ENCODE results near the gene SPCS2.

The SPCS2 gene

DNA sequence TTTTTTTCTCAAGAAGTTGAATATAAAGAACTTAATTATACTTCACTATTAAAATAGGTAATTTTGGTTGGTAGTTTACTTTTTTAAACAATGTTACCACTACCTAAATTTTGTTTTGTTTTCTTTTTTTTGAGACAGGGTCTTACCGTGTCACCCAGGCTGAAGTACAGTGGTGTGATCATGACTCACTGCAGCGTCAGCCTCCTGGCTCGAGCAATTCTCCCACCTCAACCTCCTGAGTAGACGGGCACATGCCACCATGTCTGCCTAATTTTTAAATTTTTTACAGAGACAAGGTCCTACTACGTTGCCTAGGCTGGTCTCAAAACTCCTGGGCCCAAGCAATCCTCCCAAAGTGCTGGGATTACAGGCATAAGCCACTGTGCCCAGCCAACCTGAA is 17.6 kb downstream of the SPCS2 start:
- TF ChIP-seq, protein P1, sequence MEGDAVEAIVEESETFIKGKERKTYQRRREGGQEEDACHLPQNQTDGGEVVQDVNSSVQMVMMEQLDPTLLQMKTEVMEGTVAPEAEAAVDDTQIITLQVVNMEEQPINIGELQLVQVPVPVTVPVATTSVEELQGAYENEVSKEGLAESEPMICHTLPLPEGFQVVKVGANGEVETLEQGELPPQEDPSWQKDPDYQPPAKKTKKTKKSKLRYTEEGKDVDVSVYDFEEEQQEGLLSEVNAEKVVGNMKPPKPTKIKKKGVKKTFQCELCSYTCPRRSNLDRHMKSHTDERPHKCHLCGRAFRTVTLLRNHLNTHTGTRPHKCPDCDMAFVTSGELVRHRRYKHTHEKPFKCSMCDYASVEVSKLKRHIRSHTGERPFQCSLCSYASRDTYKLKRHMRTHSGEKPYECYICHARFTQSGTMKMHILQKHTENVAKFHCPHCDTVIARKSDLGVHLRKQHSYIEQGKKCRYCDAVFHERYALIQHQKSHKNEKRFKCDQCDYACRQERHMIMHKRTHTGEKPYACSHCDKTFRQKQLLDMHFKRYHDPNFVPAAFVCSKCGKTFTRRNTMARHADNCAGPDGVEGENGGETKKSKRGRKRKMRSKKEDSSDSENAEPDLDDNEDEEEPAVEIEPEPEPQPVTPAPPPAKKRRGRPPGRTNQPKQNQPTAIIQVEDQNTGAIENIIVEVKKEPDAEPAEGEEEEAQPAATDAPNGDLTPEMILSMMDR (IDR thresholded peaks at IDR 0.05) = no peak
- no peak for TF ChIP-seq ZFX (IDR thresholded peaks at IDR 0.05; ENCODE audit: borderline replicate concordance)
- no peak overlapping the region for H3K27ac ChIP-seq

DNA sequence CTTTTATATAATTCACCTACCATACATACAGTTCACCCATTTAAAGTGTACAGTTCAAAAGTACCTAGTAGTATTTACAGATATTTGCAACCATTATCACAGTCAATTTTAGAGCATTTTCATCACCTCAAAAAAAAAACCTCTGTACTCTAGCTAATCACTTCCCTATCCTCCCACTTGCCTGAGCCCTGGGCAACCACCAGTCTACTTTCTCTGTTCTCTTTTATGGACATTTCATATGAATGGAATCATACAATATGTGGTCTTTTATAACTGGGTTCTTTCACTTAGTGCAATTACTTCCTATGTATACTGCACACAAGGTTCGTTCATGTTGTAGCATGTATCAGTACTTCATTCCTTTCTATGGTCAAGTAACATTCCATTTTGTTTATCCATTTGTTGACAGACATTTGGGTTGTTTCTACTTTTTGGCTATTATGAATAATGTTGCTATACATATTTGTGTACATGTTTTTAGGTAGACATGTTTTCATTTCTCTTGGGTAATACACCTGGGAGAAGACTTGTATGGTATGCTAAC is 21.9 kb downstream of the SPCS2 start:
- H3K27ac ChIP-seq = no peak overlapping the region
- TF ChIP-seq, protein P1 (IDR thresholded peaks at IDR 0.05) = no peak
- TF ChIP-seq ZFX (IDR thresholded peaks at IDR 0.05; ENCODE audit: borderline replicate concordance) = no peak

DNA sequence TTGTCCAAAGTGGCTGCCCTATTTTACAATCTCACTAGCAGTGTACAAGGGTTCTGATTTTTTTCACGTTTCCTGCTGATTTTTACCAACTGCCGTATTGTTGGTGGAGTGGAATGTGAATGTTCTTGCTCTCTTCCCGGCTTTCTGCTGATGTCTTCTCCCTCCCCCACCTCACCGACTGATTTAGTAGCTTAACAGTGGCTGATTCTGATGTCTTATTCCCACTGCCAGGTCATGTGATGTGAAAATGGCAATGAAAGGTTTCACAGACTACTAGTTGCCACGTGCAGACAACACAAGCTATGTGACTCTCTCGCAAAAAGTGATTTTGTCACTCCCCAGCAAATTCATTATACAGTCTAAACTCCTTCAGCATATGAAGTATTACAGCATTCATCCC is 22.4 kb downstream of the SPCS2 start:
- H3K27ac ChIP-seq = no peak overlapping the region
- no peak for TF ChIP-seq ZFX (IDR thresholded peaks at IDR 0.05; ENCODE audit: borderline replicate concordance)
- TF ChIP-seq, protein P1 (IDR thresholded peaks at IDR 0.05) = no peak

DNA sequence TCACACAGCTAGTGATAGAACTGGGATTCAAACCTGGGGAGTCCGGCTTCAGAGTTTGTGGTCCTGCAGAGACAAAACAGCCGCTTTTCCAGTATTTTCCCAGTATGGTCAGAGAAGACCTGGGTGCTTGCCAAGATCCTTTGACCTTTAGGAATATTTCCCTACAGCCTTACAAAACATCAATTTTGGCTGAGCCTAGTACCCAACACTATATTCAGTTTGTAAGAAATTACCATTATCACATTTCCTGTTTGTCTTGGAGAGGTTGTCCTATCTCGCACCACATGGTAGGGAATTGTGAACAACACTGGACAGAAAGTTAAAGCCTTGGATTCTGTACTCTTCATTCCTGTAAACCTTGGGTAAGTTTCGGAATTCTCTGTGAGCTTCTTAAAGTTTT is 29.0 kb downstream of the SPCS2 start:
- H3K27ac ChIP-seq = no peak overlapping the region
- no peak for TF ChIP-seq ZFX (IDR thresholded peaks at IDR 0.05; ENCODE audit: borderline replicate concordance)

DNA sequence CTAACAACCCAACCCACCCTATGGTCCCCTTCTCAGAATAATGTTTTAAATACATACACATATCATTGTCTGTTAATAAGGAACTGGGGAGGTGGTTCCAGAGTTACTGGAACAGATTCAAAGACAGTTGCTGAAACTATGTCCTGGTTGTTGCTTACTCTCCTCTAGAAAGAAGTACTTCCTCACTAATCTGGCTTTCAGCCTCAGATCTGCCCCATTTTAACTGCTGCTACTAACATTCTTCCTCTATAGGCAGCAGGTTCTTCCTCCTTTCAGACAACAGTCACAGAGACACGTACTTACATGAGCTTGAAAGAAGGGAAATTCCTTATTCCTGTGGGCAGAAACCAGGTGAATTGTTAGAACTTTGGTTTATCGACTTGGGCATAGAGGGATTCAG is 31.6 kb downstream of the SPCS2 start:
- TF ChIP-seq, protein P1 (IDR thresholded peaks at IDR 0.05) = no peak
- TF ChIP-seq ZFX (IDR thresholded peaks at IDR 0.05; ENCODE audit: borderline replicate concordance) = no peak
- no peak overlapping the region for H3K27ac ChIP-seq

DNA sequence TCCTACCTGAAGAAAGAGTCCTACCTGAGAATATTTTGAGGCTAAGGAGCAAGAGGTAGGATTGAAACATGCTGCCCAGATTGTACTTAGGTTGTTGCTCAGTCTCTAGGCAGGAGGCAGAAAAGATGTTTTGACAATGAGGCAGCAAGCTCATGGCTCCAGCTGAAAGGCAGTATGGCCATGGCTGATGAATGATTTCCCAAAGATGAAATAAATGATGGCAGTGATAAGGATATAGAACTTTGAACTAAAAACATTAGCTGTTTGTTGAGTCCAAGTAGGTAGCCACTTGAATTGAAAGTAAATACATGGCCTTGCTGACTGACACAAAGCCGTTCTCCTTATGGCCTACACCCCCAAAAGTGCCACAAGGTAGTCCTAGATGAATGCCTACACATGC is 32.8 kb downstream of the SPCS2 start:
- peak overlapping the region; percentile 73; the same call in 1 of the 2 replicates for H3K27ac ChIP-seq
- TF ChIP-seq ZFX (IDR thresholded peaks at IDR 0.05; ENCODE audit: borderline replicate concordance) = no peak
- TF ChIP-seq, protein P1 (IDR thresholded peaks at IDR 0.05) = no peak

DNA sequence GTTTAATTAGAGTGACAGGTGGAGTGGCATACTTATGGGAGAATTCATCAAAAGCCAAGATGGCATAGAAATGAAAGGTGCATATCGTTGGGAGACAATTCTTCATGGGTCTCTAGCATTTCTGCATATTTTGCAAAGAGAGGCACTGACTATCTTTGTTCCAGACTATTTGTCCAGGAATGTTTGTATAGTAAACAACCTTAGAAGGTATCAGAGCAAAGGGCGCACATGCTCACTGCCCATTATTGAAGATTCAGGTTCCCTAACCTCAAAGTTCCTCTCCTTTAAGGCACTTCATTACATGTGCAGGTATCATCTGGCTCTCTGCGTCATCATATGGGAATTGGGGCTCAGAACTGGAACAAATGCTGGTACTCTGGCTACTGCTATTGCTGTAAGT is 35.0 kb downstream of the SPCS2 start:
- peak overlapping the region; percentile 73 for H3K27ac ChIP-seq

More for the DNA sequence above, 35.0 kb downstream of the SPCS2 start:
- TF ChIP-seq, protein P1 (IDR thresholded peaks at IDR 0.05) = no peak
- TF ChIP-seq ZFX (IDR thresholded peaks at IDR 0.05; ENCODE audit: borderline replicate concordance) = no peak
